Trophoblast cell (in vitro differentiated cells and primary cell): ENCODE results near the gene EFNA4.

ENCODE experiments used
- DNase-seq, 2 donors: peaks; one replicate each; pipeline ENCODE4 v3.0.0-alpha.2; 2016
- H2AFZ ChIP-seq: 2 replicates; pipeline ENCODE4 v1.6.1; 2013; ENCODE audit warnings: low read length, moderate library complexity, mild to moderate bottlenecking; ENCODE audit not compliant: insufficient read depth, poor library complexity
- H2AK5ac ChIP-seq: 2 replicates; pipeline ENCODE4 v1.6.1; 2013; ENCODE audit warnings: mild to moderate bottlenecking, low read length
- H2BK120ac ChIP-seq: 2 replicates; pipeline ENCODE4 v1.6.1; 2013; ENCODE audit warnings: low read length, mild to moderate bottlenecking, moderate library complexity; ENCODE audit not compliant: insufficient read depth, poor library complexity
- H2BK12ac ChIP-seq: 2 replicates; pipeline ENCODE4 v1.6.1; 2013; ENCODE audit warnings: mild to moderate bottlenecking, low read length, moderate library complexity
- H2BK5ac ChIP-seq: 2 replicates; pipeline ENCODE4 v1.6.1; 2013; ENCODE audit warnings: low read length, low read depth, moderate library complexity, mild to moderate bottlenecking; ENCODE audit not compliant: poor library complexity
- H3K14ac ChIP-seq: 2 replicates; pipeline ENCODE4 v1.6.1; 2013; ENCODE audit warnings: mild to moderate bottlenecking, low read length
- H3K18ac ChIP-seq: 2 replicates; pipeline ENCODE4 v1.6.1; 2013; ENCODE audit warnings: mild to moderate bottlenecking, low read length
- H3K23ac ChIP-seq: 2 replicates; pipeline ENCODE4 v1.6.1; 2013; ENCODE audit warnings: low read length
- H3K27ac ChIP-seq: 2 replicates; pipeline ENCODE4 v1.5.1; 2013; ENCODE audit warnings: low read depth, mild to moderate bottlenecking, inconsistent platforms, low read length, moderate library complexity
- H3K27me3 ChIP-seq: 2 replicates; pipeline ENCODE4 v1.6.1; 2013; ENCODE audit warnings: inconsistent platforms, mild to moderate bottlenecking, low read length, moderate library complexity; ENCODE audit not compliant: insufficient read depth
- H3K36me3 ChIP-seq, 2 experiments: 1 replicate in 1 of 2; 2 replicates in 1 of 2; pipeline ENCODE4 v1.6.1; 2013; ENCODE audit warnings: low read length in 2 of 2, mild to moderate bottlenecking in 2 of 2, moderate library complexity in 1 of 2; ENCODE audit not compliant: insufficient read depth in 2 of 2, control insufficient read depth in 1 of 2
- H3K4ac ChIP-seq: 2 replicates; pipeline ENCODE4 v1.6.1; 2013; ENCODE audit warnings: low read depth, mild to moderate bottlenecking, low read length, moderate library complexity
- H3K4me1 ChIP-seq, 2 experiments: 1 replicate in 1 of 2; 2 replicates in 1 of 2; pipeline ENCODE4 v1.6.1; 2013; ENCODE audit warnings: low read length in 2 of 2, mild to moderate bottlenecking in 2 of 2, moderate library complexity in 1 of 2; ENCODE audit not compliant: insufficient read depth in 2 of 2, control insufficient read depth in 1 of 2
- H3K4me2 ChIP-seq: 2 replicates; pipeline ENCODE4 v1.6.1; 2013; ENCODE audit warnings: inconsistent platforms, mild to moderate bottlenecking, low read length, moderate library complexity
- H3K4me3 ChIP-seq: 2 replicates; pipeline ENCODE4 v1.5.1; 2013; ENCODE audit warnings: mild to moderate bottlenecking, low read depth, low read length, inconsistent platforms
- H3K79me1 ChIP-seq: one replicate; pipeline ENCODE4 v1.6.1; 2013; ENCODE audit warnings: low read length
- H3K79me2 ChIP-seq: 2 replicates; pipeline ENCODE4 v1.6.1; 2013; ENCODE audit warnings: low read length, mild to moderate bottlenecking; ENCODE audit not compliant: control insufficient read depth, insufficient read depth, poor library complexity
- H3K9ac ChIP-seq: 2 replicates; pipeline ENCODE4 v1.6.1; 2013; ENCODE audit warnings: mild to moderate bottlenecking, low read length
- H3K9me3 ChIP-seq: 2 replicates; pipeline ENCODE4 v1.6.1; 2013; ENCODE audit warnings: low read depth, mild to moderate bottlenecking, control low read depth, inconsistent platforms, low read length; ENCODE audit not compliant: insufficient read depth
- H4K12ac ChIP-seq: 2 replicates; pipeline ENCODE4 v1.6.1; 2013; ENCODE audit warnings: low read depth, mild to moderate bottlenecking, low read length, moderate library complexity
- H4K8ac ChIP-seq: 2 replicates; pipeline ENCODE4 v1.6.1; 2013; ENCODE audit warnings: low read depth, mild to moderate bottlenecking, low read length, moderate library complexity
- H4K91ac ChIP-seq: one replicate; pipeline ENCODE4 v1.6.1; 2013; ENCODE audit warnings: low read depth, mild to moderate bottlenecking, low read length, moderate library complexity
- WGBS: extraction: QIAGEN DNeasy Blood & Tissue Kit; methylation state at CpG from one replicate; pipeline ENCODE4 v1.1.7; 2013; ENCODE audit warnings: missing lambda C conversion rate; ENCODE audit not compliant: insufficient read length, insufficient coverage; ENCODE audit errors: extremely low coverage; 5-methylcytosine and 5-hydroxymethylcytosine counted together

EFNA4 gene

DNA sequence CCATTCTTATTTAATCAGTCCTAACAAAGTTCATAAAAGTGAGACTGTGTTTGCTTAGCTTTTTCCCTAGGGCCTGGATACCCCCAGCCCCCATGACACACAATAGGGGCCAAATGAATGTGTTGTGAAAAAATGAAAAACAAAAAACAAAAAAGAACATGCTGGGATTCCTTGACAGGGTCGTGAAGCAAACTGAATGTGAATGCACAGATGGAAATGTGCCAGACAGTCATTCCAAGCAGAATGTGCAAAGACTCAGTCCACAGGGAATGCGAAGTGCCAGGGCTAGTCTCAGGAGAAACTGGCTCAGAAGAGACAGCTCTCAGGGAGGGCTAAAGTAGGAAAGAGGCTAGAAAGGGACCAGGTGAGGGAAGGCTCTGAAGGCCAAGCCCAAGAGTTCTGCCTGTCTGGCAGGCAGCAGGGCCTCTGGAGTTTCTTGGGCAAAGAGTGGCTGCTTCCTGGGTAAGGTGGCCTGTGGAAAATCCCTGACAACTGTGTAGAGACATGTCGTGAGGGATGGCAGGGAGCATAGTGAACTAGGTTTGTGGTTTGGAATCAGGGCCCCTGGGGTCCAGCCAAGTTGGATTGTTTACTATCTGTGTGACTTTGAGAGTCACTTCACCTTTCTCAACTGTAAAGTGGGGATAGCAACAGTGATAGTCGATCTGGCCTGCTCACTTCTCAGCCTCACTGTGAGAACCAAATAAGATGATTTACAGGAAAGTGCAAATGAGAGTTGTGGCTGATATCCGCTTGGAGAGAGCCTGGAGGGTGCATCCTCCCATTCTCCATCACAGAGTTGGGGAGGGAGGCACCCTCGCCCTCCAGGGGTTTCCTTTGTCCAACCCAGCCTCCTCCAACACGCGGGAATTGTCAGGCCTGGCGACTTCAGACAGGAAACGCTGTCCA lies 13.6 kb upstream of the EFNA4 start:
- no peaks in the 10 kb centered on the region for H3K9me3 ChIP-seq
- H3K36me3 ChIP-seq: no peaks in the 10 kb centered on the region
- H2BK120ac ChIP-seq: no peak overlapping the region
- H4K91ac ChIP-seq: no peak overlapping the region
- no CpG with 5 or more reads among the region's 10 CpGs for WGBS
- H3K23ac ChIP-seq: no peak overlapping the region
- peak; percentile 56 to 78 for DNase-seq
- peaks cover 7% of the 10 kb centered on the region for H3K79me1 ChIP-seq
- no peaks in the 10 kb centered on the region for H3K27me3 ChIP-seq
- H4K12ac ChIP-seq: no peak overlapping the region
- peak overlapping the region; percentile 80 for H2AFZ ChIP-seq
- no peak overlapping the region for H2BK12ac ChIP-seq
- H3K18ac ChIP-seq: no peak overlapping the region
- no peak overlapping the region for H3K14ac ChIP-seq
- H3K4me2 ChIP-seq: peak overlapping the region; percentile 97
- peaks cover 4% of the 10 kb centered on the region for H3K79me2 ChIP-seq
- no peak overlapping the region for H2BK5ac ChIP-seq
- no peak overlapping the region for H2AK5ac ChIP-seq
- H3K4me3 ChIP-seq: no peak overlapping the region
- H3K4me1 ChIP-seq: peaks cover 18 to 27% of the 10 kb centered on the region in 2 experiments
- H3K9ac ChIP-seq: no peak overlapping the region
- H3K4ac ChIP-seq: no peak overlapping the region
- H4K8ac ChIP-seq: peak overlapping the region; percentile 41
- peak overlapping the region; percentile 9 for H3K27ac ChIP-seq

- Histone ChIP-seq H3K4me1 (peaks cover 18 to 27% of the 10 kb centered on the region in 2 experiments), H3K27me3 (no peaks in the 10 kb centered on the region), H3K4me3 (peak within 1 kb of the TSS; percentile 78), H2AK5ac (peak within 1 kb of the TSS; percentile 20), H4K8ac (peak within 1 kb of the TSS; percentile 63), H2BK12ac (peak within 1 kb of the TSS; percentile 51), H3K4ac (peak within 1 kb of the TSS; percentile 54), H3K18ac (peak within 1 kb of the TSS; percentile 71), H3K79me1 (peaks cover 7% of the 10 kb centered on the region), H3K79me2 (peaks cover 4% of the 10 kb centered on the region), H3K27ac (peak within 1 kb of the TSS; percentile 62), H3K23ac (no peak within 1 kb of the TSS), H4K91ac (peak within 1 kb of the TSS; percentile 93), H3K14ac (peak within 1 kb of the TSS; percentile 49), H4K12ac (peak within 1 kb of the TSS; percentile 4), H2AFZ (peak within 1 kb of the TSS; percentile 80), H3K9me3 (no peaks in the 10 kb centered on the region), H3K4me2 (peak within 1 kb of the TSS; percentile 97), H2BK120ac (peak within 1 kb of the TSS; percentile 69), H2BK5ac (peak within 1 kb of the TSS; percentile 67), H3K36me3 (peaks cover 0 to 3% of the 10 kb centered on the region in 2 experiments), H3K9ac (peak within 1 kb of the TSS; percentile 73)
- DNase-seq: peak; percentile 90 to 96
- WGBS: no CpG with 5 or more reads among the region's 99 CpGs
These were observed 12.8 kb upstream of the EFNA4 start, which contains the start of gene ADAM15 for GRCh38 chr1:155050560-155051341. ADAM15 (plus strand) TSS chr1:155051316; CDS start chr1:155051387, 71 bp downstream.

DNA sequence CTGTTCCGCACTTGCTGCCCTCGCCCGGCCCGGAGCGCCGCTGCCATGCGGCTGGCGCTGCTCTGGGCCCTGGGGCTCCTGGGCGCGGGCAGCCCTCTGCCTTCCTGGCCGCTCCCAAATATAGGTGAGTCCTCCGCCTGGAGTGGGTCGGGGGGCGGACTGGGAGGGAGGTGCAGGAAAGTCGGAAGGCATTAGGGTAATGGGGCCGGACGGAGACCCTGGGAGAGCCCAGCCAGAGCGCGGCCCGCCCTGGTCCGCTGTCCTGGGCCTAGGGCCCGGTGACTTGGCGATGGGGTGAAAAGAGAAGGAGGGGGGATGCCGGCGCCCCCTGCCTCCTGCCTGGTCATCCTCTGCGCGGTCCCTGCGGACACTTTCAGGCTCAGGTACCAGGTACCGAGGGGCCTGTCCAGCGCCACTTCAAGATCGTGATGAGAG lies 12.2 kb upstream of the EFNA4 start:
- no peak overlapping the region for H3K27ac ChIP-seq
- H3K9ac ChIP-seq: no peak overlapping the region
- H4K12ac ChIP-seq: no peak overlapping the region
- no CpG with 5 or more reads among the region's 31 CpGs for WGBS
- H2BK120ac ChIP-seq: peak overlapping the region; percentile 26
- H3K79me2 ChIP-seq: peaks cover 4% of the 10 kb centered on the region
- no peaks in the 10 kb centered on the region for H3K9me3 ChIP-seq
- peak overlapping the region; percentile 71 for H3K18ac ChIP-seq
- H4K8ac ChIP-seq: peak overlapping the region; percentile 43
- H4K91ac ChIP-seq: no peak overlapping the region
- H3K79me1 ChIP-seq: peaks cover 7% of the 10 kb centered on the region
- peaks cover 18 to 27% of the 10 kb centered on the region in 2 experiments for H3K4me1 ChIP-seq
- H2BK5ac ChIP-seq: no peak overlapping the region
- H3K36me3 ChIP-seq: peaks cover 0 to 3% of the 10 kb centered on the region in 2 experiments
- H3K4me3 ChIP-seq: peak overlapping the region; percentile 69
- no peak for DNase-seq
- no peaks in the 10 kb centered on the region for H3K27me3 ChIP-seq
- no peak overlapping the region for H2BK12ac ChIP-seq
- H3K4me2 ChIP-seq: peak overlapping the region; percentile 91
- H3K4ac ChIP-seq: no peak overlapping the region
- H2AFZ ChIP-seq: peak overlapping the region; percentile 60
- peak overlapping the region; percentile 49 for H3K14ac ChIP-seq
- no peak overlapping the region for H3K23ac ChIP-seq
- no peak overlapping the region for H2AK5ac ChIP-seq

- no CpG with 5 or more reads among the region's 27 CpGs for WGBS
- H2BK5ac ChIP-seq: no peak overlapping the region
- no peak overlapping the region for H4K91ac ChIP-seq
- H3K9me3 ChIP-seq: no peaks in the 10 kb centered on the region
- H3K18ac ChIP-seq: no peak overlapping the region
- peaks cover 0 to 3% of the 10 kb centered on the region in 2 experiments for H3K36me3 ChIP-seq
- H2BK120ac ChIP-seq: no peak overlapping the region
- peak overlapping the region; percentile 91 for H3K4me2 ChIP-seq
- H3K79me2 ChIP-seq: peaks cover 4% of the 10 kb centered on the region
- peak overlapping the region; percentile 11 for H2AFZ ChIP-seq
- H4K12ac ChIP-seq: no peak overlapping the region
- H3K27ac ChIP-seq: no peak overlapping the region
- H3K4ac ChIP-seq: no peak overlapping the region
- H3K79me1 ChIP-seq: peaks cover 7% of the 10 kb centered on the region
- H3K14ac ChIP-seq: peak overlapping the region; percentile 40
- H2BK12ac ChIP-seq: no peak overlapping the region
- H3K4me3 ChIP-seq: peak overlapping the region; percentile 69
- no peak overlapping the region for H3K9ac ChIP-seq
- H3K23ac ChIP-seq: no peak overlapping the region
- DNase-seq: peak in 1 of 2 donors; percentile 29
- H4K8ac ChIP-seq: peak overlapping the region; percentile 22
- H2AK5ac ChIP-seq: no peak overlapping the region
- no peaks in the 10 kb centered on the region for H3K27me3 ChIP-seq
- H3K4me1 ChIP-seq: peaks cover 18 to 27% of the 10 kb centered on the region in 2 experiments
These were observed 11.7 kb upstream of the EFNA4 start for GRCh38 chr1:155051777-155052398.
